Measurements from ENCODE around the gene SRPX2.

Gene SRPX2

DNA sequence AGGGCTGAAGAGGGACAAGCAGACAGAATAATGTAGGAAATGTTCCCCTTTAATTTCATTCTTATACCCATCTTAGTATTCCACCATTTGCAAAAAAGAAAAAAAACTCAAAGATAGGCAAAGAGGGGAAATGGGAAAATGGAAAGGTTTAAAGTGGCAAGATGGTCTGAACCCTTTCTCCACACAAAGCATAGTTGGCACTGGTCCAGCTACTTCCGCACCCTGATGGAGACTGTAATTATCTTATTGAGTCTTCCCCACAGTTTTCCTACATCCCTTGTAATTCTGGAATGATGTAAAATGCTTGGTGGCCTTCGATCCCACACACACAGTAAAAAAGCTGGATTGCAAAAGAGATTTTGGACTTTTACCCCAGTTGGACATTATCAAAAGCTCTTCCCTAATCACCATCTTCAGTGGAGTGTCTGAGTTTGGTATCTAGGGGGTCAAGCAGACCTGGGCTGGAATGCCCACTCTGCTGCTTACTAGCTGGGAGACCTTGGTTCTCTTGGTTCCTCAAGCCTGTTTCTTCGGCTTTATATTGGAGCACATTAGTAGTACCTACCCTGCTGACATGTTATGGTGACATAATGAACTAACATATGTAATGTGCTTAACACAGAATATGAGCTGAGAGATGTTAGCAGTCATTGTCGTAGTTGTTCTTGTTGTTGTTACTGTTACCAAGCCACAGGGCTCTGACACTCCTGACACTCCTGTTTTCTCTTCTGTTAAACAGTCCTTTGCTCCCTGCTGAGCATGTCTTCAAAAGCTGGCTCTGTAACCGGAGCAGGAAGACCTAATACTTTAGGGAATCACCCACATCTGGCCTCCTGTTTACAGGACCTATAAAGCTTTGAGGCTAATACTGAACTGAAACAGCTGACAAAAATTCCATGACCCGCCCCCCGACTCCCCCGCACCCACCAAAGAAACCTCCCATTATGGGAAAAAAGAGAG is 4.7 kb downstream of the SRPX2 start:
- in situ Hi-C loops (cut with MboI; ENCODE audit: low pct_unique_long_range_greater_than_20kb, low sequenced_read_pairs): no loop called here

DNA sequence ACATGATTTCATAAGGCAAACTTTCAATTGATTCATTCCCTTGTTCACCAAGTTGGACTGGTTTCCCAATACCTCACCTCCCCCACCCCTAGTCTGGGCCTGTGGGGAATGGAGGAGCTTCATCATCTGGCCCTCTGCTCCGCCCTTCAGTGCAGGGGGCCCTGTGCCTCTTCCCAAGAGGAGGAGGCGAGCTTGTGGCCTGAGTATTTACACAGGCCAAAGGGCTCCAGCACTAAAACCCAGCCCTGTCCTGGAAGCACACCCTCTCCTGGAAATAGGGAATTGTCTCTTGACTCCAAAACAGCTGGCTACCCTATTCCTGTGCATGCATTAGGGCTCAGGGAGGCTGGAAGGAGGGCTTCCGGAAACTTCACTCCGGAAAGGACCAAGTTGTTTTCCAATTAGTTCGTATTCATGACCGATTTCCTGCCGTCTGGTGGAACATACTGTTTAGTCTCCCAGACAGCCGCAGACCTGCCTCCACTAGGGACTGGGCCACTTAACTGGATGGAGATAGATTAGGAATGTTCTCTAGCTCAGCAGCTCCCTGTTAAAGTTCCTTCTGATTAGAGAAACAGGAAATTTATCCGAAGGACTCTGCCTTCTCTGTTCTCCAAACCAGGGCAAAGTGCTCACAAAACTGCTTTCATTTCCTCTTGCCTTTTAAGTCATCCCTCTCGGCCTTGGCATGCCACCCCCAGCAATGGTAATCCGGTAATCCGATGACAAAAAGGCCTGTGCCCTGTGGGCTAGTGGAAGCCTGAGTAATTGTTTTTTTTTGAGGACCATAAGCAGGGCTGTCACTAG is 5.8 kb downstream of the SRPX2 start:
- in situ Hi-C loops (cut with MboI; ENCODE audit: low pct_unique_long_range_greater_than_20kb, low sequenced_read_pairs): no loop called here
- no peak for DNase-seq

More for the DNA sequence above, 4.7 kb downstream of the SRPX2 start:
- DNase-seq: no peak

DNA sequence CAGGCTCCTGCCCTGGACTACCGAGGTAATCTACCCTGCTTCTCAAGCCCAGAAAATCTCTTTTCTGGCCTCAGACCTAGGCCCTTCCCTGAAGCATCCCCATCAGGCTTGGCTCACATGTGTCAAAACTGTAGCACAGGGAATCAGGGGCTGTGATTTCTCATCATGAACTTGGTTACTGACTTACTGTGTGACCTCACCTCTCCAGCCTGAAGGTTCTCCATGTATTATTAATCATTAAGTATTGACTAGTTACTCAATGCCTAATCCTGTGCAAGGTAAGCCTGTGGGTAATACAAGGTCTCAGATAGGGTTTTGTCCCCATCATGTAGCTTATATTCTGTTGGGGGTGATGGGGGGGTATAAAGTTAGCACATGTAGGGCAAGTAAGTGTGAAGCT is 6.8 kb downstream of the SRPX2 start:
- DNase-seq: no peak
- in situ Hi-C loops (cut with MboI; ENCODE audit: low pct_unique_long_range_greater_than_20kb, low sequenced_read_pairs): no loop called here

GRCh38 chrX:100652266-100652665 is 8.3 kb downstream of the SRPX2 start:
- in situ Hi-C loops (cut with MboI; ENCODE audit: low pct_unique_long_range_greater_than_20kb, low sequenced_read_pairs): no loop called here
- DNase-seq: no peak

DNA sequence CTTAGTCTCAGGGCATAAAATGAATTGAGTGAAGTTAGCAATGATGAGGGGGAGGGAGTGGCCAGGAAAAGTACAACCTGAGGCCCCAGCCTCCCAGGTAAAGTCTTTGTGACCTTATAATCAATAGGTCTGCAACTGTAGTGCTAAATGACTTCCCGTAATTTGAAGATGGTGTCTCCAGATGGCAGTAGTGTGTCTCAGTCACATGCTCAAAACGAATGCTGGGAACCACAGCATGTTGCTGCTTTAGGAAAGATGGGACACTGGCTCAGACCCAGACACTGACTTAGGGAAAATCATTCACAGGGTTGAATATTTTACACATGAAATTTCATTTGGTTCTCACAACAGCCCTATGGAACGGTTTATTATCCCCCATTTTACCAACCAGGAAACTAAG is 10.3 kb downstream of the SRPX2 start:
- in situ Hi-C loops (cut with MboI; ENCODE audit: low pct_unique_long_range_greater_than_20kb, low sequenced_read_pairs): no loop called here
- DNase-seq: peak; percentile 14

DNA sequence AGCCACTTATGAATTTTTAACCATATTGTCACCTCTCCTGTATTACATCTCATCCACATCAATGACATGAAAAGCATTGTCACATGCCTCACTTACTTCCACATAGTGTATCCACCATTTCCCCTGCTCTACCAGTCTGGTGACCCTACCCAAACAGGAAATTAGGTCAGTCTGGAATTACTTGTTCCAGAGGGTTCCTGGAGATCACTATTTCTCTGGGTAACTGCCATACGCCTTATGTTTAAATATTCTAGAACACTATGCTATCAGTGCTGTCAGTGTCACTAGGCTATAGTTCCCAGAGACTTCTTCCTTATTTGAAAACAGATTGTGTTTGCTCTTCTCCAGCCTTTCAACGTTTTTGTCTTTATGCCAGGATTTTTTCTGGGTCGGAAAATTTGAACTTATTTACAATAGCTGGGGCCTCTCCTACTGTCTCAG is 15.0 kb downstream of the SRPX2 start:
- no peak for DNase-seq
- in situ Hi-C loops (cut with MboI; ENCODE audit: low pct_unique_long_range_greater_than_20kb, low sequenced_read_pairs): no loop called here

DNA sequence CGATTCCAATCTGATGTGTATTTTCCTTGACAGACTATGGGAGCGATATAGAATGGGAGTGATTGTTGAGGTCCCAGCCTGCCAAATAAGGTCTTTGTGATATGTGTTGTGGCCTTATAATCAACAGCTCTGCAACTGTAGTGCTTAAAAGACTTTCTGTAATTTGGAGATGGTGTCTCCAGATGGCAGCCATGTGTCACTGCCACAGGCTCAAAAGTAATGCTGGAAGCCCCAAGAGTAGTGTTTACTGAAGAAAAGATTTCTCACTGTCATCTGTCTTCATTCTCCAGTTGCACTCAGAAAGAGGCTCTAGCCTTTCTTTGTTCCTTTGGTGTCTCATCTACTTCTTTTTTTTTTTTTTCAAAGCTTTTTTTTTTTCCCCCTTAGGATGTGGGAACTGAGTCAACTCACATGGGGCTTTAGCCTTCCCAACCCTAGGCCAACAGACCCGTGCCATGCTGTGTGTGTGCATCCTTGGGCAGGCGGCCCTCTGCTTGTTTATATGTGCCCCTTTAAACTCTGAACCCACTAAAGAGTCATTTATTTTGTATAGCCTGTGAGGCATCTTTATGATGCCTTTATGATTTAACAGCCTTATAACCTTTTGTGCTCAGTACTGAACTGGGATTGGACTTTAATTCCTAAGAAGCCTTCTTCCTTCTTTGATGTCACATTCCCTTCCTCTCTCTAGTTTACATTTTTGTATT is 15.6 kb downstream of the SRPX2 start:
- no peak for DNase-seq
- in situ Hi-C loops (cut with MboI; ENCODE audit: low pct_unique_long_range_greater_than_20kb, low sequenced_read_pairs): no loop called here

GRCh38 chrX:100662170-100662569 is 18.2 kb downstream of the SRPX2 start:
- DNase-seq: no peak

GRCh38 chrX:100662796-100663195 is 18.8 kb downstream of the SRPX2 start:
- in situ Hi-C loops (cut with MboI; ENCODE audit: low pct_unique_long_range_greater_than_20kb, low sequenced_read_pairs): no loop called here
- no peak for DNase-seq

More at GRCh38 chrX:100662170-100662569, 18.2 kb downstream of the SRPX2 start:
- in situ Hi-C loops (cut with MboI; ENCODE audit: low pct_unique_long_range_greater_than_20kb, low sequenced_read_pairs): no loop called here

DNA sequence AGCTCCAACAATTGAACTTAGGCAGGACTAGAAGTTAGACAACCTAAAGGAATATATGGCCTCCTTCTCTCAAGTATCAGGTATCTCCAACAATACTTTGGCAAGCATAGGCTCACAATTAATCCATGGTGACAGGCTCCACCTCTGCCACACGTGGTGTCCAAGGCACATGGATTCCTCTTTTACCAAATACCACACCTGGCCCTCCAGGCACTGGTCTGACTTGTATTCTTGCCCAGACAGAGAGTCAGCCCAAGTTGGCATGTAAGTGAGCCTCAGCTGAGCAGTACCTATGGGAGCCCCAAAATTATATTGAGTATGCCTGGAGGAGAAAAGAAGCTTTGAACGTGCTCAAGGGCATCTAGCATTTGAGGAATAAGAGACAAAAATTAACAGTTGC is 19.6 kb downstream of the SRPX2 start:
- DNase-seq: no peak
- in situ Hi-C loops (cut with MboI; ENCODE audit: low pct_unique_long_range_greater_than_20kb, low sequenced_read_pairs): no loop called here

DNA sequence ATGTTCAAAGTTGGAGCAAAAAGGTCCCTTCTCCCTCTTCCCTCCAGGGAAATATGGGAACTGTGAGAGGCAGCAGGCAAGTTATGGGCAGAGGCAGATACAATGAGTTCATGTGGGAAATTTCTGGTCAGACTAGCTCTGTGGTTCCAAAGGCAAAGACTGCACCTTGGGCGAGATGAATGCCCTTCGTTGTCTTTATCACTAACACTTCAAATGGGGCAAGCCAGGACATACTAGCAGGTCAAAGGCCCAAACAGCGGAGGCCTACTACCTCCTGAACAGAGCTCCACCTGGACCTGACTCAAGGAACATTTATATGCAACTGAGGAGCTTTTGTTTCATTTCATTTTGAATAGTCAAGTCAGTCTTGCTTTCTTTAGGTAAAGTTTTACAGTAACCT is 29.0 kb downstream of the SRPX2 start:
- in situ Hi-C loops (cut with MboI; ENCODE audit: low pct_unique_long_range_greater_than_20kb, low sequenced_read_pairs): no loop called here
- no peak for DNase-seq

DNA sequence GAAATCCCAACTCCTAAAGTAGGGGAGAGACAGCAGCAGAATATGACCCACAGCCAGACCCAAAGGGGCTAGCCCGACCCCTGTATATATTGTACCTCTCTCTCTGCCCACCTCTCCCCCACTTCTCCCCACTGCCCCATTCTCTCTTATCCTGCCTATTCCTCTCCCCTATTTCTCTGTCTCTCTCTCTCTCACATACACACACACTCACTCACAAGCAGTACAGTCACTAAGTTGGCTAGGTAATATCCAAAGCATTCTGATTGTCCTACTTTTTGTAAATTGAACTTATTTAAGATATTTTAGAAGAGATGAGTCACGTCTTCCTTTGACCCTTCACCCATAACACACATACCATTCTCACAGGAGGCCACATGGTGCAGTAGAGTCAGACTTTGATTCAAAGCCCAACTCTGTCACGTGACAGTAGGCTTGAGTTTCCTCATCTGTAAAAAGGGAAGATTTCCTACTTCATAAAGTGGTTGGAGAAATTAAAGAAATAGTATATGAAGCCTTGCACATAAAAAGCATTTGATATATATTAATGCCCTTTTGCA is 29.5 kb downstream of the SRPX2 start:
- DNase-seq: no peak
- in situ Hi-C loops (cut with MboI; ENCODE audit: low pct_unique_long_range_greater_than_20kb, low sequenced_read_pairs): no loop called here

GRCh38 chrX:100674705-100675104 is 30.7 kb downstream of the SRPX2 start:
- peak; percentile 42 for DNase-seq
- in situ Hi-C loops (cut with MboI; ENCODE audit: low pct_unique_long_range_greater_than_20kb, low sequenced_read_pairs): no loop called here

GRCh38 chrX:100677611-100678181 is 33.7 kb downstream of the SRPX2 start:
- in situ Hi-C loops (cut with MboI; ENCODE audit: low pct_unique_long_range_greater_than_20kb, low sequenced_read_pairs): no loop called here
- no peak for DNase-seq

DNA sequence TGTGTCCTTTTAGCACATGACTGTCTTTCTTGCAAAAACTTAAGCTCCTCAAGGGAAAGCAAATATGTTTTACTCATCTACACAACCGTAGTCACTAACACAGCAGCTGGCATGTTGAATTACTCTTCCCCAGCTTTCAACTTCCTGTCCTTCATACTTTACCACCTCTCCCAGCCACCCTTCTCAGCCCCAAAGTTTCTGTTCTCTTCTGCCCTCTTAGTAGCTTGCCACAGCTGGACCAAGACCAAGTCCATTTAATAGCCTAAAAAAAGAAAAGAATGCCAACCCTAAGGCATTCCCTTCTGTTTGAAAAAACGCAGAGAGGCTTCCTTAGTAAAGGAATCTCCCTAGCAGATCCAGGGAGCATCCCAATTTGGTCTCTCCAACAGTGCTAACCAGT is 36.8 kb downstream of the SRPX2 start:
- DNase-seq: no peak
- in situ Hi-C loops (cut with MboI; ENCODE audit: low pct_unique_long_range_greater_than_20kb, low sequenced_read_pairs): loop anchor here (10.0 kb wide), 1 partner anchor 84 kb away; no protein-coding TSS in a partner anchor

- in situ Hi-C loops (cut with MboI; ENCODE audit: low pct_unique_long_range_greater_than_20kb, low sequenced_read_pairs): loop anchor here (10.0 kb wide), 1 partner anchor 83 kb away; no protein-coding TSS in a partner anchor
- no peak for DNase-seq
Measured at GRCh38 chrX:100681599-100681998, 37.6 kb downstream of the SRPX2 start.

GRCh38 chrX:100682939-100683338 is 38.9 kb downstream of the SRPX2 start:
- DNase-seq: no peak
- in situ Hi-C loops (cut with MboI; ENCODE audit: low pct_unique_long_range_greater_than_20kb, low sequenced_read_pairs): loop anchor here (10.0 kb wide), 1 partner anchor 82 kb away; no protein-coding TSS in a partner anchor

DNA sequence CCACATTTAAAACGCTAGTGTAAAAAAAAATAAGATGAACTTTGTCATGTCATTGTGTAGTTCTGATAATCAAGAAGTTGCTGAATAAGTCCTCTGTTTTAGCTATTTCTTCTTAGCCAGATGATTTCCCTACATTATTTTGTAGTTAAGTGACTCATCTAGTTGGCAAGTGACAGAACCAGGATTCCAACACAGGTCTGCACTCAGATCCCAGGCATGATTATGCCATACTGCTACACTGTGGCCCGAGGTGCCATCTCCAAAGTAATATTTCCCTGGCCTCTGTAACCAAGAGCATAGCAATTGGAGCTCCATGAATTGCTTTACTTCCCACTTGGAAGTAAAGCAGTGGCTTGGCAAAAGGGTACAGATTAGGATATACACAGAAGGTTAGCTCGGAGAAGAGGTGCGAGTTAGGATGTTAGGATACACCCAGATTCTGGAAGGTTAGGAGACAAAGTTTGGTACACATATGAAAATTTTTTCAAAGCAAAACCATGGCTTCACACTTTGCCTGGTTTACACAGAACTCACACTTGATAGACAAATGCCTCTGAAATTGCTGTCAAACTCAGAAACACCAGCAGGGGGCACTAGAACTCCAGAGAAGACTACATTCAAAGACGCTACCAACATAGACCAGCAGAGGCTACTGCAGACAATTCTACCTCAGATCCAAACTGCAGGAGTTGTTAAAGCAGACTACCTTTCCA is 41.4 kb downstream of the SRPX2 start:
- in situ Hi-C loops (cut with MboI; ENCODE audit: low pct_unique_long_range_greater_than_20kb, low sequenced_read_pairs): loop anchor here (10.0 kb wide), 1 partner anchor 79 kb away; no protein-coding TSS in a partner anchor
- DNase-seq: peak; percentile 92
